EL (cell line): ENCODE data around the gene CACNA1S.

ENCODE experiments used
- DNase-seq: peaks from one replicate; pipeline ENCODE4 v3.0.0-alpha.2; 2016

CACNA1S gene

DNA sequence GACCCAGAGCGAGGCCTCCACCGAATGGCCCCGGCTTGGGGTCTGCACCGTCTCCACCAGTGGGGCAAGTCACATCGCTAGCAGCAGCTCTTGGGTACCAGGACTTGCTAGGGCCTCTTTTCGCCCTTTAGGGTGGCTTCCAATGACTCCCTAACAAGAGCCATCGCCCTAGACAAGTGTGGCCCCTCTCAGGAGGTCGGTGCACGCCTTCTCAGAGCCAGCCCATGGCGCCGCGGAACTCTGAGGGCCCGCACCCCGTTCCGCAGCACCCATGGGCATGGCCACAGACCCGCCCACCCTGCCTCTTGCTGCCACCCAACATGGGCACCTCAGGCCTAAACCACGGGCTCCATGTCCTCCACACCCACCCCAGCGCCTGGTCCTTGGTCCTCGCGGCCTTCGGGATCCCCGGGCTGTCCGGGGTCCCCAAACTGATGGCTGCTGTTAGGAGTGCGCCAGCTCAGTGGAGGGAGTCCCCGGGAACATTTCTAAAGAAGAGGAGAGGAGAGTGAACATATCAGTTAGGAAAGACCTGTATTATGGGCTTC lies 3.2 kb upstream of the CACNA1S start:
- DNase-seq, result no peak

GRCh38 chr1:201114245-201115131 lies 2.3 kb upstream of the CACNA1S start:
- DNase-seq, result peak; percentile 94

DNA sequence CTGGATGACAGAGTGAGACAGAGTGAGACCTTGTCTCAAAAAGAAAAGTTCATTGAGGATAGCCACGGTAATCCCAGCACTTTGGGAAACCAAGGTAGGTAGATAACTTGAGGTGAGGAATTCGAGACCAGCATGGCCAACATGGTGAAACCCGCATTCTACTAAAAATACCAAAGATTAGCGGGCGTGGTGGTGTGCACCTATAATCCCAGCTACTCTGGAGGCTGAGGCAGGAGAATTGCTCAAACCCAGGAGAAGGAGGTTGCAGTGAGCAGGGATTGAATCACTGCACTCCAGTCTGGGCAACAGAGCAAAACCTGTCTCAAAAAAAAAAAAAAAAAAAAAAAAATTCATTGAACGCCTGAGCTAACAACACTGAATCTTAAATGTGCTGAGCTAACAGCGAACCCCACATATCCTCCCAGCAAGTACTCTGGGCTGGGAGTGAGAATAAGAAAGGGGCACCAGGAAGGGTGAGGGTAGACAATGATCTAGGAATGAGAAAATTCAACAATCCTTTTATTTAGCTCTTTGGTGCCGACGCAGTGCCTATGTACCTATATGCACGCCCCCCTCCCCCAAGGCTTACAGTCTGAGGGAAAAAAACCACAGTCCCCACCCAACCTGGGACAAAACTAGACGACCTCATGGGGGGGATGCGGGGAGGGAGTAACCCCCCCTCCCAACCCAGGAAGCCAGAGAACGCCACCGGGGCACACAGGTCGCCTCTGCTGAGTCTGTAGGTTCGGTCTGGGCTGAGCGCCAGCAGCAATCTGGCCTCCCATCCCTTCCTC lies 1.4 kb upstream of the CACNA1S start:
- no peak for DNase-seq

DNA sequence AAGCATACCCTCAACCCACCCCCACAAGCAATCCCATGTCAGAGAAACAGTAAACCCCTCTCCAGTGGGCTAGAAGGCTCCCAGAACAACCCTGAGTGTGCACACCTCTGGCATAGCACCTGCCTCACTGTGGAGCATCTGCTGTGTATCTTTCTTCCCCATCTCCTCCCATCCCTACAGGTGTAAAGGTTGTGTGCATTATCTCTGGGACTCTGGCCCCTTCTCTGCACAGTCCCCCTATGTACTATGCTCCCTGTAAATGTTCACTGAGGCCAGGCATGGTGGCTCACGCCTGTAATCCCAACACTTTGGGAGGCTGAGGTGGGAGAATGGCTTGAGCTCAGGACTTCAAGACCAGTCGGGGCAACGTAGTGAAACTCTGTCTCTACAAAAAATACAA lies 700 bp upstream of the CACNA1S start:
- no peak for DNase-seq

DNA sequence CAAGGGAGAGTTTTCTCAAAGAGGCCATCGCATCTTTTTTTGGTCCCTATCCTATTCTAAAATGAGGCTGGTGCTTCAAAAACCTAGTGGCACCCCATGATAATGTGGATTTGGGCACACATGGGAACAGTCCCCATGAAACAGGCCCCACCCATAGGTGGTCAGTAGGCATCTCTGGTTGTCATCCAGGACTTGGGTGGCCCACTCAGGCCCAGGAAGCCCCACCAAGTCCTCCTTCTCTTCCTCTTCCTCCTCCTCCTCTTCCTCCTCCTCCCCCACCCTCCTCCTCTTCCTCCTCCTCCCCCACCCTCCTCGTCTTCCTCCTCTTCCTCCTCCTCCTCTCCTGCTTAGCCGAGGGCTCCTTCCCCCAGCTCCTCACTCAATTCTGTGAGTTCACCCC lies 554 bp downstream of the CACNA1S start:
- DNase-seq, result no peak

DNA sequence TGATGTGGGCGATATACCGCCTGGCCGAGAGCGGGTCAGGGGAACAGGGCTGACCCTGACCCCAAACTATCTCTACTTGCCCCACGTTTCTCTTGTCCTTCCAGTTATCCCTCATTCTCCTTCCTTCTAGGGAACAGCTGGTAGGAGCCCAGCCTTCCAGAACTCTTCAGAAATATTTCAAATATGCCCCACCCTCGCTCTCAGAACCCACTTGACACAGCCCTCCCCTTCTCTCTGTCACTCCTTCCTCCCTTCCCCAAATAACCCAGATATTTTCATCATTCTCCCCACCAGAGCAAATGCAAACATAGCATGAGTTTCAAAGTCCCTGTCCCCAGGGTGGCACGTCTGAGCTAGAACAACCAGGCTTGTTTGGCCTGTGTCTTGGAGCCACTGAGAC lies 1.1 kb downstream of the CACNA1S start:
- no peak for DNase-seq

- no peak for DNase-seq
These were observed 1.6 kb downstream of the CACNA1S start for GRCh38 chr1:201110616-201111015.

- DNase-seq, result no peak
These were observed 2.1 kb downstream of the CACNA1S start for GRCh38 chr1:201110138-201110537.

GRCh38 chr1:201109651-201110050 lies 2.6 kb downstream of the CACNA1S start:
- no peak for DNase-seq

- DNase-seq, result no peak
These were observed 3.6 kb downstream of the CACNA1S start for GRCh38 chr1:201108614-201109013.

GRCh38 chr1:201105688-201106087 lies 6.5 kb downstream of the CACNA1S start:
- no peak for DNase-seq

GRCh38 chr1:201104141-201104540 lies 8.1 kb downstream of the CACNA1S start:
- DNase-seq, result no peak

DNA sequence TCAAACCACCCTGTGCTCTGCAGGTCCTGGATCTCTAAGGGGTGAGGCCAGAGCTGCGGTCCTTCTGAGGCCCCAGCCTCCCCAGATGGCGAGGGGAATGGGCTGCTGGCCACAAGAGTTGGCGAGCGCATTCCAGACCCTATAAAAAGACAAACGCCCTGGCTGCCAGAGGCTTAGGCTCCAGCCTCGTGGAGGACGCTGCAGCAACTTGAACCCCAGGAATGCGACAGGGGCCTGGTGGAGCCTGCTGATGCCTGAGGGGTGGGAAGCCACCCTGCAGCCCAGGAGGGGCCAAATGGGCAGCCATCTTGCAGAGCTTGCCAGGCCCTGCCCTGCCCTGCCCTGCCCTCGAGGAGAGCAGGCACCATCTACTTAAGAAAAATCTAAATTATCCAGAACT lies 8.6 kb downstream of the CACNA1S start:
- DNase-seq, result no peak

DNA sequence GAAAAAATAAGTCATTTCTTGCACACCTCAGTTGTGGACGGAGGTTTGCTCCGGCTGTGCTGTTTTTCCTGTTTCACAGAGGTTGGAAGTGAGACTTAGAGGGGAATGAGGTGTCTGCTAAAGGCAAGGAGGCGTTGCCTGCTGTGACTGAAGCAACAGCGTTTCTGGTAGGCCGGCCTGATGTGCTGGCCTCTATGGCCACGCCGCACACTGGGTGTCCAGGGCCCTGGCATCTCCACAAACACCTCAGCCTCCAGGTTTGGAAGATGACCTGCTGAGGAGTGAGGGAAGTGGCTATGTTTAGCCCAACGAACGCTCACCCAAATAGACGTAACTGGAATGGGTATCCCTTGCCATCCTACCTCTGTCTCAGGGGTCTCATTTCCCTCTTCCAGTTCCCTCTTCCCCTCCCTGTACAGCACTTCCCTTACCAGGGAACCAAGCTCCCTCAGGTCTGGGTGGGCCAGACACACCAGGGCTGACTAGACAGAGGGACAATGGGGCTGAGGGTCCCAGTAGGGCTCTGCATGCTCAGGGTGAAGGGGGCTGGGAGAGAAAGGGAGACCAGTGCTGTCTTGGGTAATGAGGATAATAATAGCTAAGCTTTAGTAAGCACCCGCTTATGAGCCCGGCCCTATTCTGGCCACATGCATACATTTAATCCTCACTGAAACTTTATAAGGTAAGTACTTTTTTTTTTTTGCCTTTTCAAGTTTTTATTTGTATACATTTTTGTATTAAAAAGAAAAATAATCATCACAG lies 11.9 kb downstream of the CACNA1S start:
- DNase-seq, result no peak

DNA sequence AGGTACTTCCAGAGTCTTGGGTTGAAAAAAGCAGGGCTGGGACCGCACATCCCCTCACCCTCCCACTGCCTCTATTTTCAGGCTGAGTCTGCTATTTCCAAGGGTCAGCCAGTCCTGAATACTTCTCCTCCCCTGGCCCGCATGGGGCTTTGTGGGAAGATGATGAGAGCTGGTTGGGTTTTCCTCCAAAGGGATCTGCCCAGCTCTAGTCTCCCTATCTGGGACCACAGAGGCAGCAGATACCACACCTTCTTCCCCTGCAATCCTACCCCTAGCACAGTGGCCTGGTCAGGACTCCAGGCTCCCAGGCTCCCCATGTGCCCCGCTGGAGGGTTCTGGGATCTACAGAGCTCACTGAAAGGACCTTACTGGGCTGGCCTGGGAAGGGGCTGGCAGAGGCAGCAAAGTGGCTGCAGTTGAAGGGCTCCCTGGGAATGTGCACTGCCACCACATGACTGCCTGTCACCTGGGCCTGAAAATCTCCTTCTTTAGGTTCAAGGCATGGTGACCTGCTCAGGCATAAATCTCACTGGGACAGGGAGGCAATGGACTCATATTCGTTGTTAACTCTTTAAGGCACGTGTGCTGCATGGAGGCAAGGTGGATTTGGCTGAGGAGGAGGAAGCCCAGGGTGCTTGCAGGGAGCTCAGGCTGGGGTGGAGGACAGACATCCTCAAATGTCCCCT lies 13.1 kb downstream of the CACNA1S start:
- no peak for DNase-seq

DNA sequence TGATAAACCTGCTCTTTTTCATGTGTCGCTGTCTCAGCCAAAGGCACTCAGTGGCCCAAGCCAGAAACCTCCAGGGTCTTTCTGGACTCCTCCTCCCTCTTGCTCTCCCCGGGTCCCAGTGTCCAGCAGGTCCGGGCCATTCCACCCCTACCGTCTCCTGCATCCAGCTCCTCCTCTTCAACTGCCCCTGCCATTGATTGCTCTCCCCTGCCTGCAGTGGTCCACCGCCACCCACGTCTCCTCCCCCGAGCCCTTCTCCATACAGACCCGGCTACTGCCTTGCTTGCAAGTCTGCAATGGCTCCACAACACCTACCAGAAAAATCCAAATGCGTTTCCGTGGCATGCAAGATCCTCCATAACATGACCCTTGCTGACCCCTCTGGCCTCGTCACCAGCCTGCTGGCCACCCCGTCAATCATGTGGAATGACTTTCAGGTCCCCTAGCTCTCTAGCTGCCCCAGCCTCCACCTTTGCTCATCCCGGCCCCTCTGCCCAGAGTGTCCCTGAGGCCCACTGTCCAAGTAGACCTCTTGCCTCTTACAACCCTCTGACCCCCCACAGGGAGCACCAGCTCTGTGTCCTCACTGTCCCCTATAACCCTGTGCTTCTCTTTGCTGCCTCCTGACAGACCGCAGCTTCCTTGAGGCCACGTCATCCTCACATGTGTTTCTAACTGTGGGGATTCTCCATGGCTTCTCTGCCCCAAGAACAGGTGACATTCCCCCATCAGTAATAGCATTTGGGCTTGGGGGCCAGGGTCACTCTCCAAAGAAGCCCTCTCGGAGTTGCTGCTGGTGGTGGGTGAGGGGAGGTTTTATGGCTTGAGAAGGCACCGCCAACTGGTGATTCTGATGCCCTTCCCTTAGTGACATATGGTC lies 15.0 kb downstream of the CACNA1S start:
- DNase-seq, result no peak

DNA sequence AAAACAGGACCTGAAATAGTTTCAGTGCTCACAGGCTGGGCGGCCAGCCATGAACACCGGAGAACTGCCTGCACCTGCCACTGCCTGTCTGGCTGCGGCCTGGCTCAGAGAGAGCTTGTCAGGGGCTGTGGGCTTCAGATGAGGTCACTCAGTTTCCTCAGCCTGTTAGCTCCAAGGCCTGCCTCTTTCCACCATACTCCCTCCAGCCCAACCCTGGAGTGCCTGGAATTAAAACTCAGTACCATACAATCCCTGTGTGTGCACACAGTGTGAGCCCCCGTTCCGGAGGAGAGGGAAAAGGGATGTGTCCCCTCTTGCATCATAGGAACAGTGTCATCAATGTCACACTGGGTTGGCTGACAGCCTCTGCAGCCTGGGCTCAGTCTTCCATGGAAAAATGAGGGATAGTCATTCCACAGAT lies 16.2 kb downstream of the CACNA1S start:
- DNase-seq, result no peak

DNA sequence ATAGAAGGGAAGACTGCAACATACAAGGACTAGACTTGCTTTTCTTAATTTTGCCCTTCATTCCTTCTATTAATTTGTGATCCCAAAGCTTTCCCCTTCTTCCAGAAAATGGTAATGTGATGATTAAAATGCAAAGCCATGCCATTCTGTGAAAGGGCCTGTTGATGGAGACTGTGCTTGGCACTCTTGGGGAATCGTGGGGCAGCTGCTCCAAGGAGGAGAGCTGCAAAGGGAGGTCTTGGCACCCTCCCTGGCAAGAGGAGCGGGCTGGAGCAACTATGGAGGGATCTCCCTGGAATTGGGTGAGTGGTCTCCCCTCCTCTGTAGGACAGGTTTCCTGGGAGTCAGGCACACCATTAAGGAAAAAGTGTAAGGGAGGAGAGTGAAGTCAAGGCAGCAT lies 16.6 kb downstream of the CACNA1S start:
- DNase-seq, result no peak

DNA sequence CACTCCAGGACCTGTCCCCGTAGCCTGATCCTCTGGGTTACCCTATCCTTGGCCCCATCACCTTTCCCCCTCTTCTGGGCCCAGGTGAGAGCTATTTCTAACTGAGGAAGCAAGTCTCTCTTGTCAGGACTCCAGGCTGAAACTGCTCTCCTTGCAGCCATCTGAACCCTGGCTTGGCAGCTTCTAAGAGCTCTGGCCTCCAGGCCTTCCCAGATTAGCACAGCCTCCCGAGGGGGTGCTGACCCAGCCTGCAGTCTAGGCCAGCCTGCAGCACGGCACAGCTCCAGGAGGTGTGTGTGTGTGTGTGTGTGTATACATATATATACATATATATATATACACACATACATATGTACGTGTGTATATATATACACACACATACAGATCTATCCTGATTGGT lies 17.4 kb downstream of the CACNA1S start:
- no peak for DNase-seq

DNA sequence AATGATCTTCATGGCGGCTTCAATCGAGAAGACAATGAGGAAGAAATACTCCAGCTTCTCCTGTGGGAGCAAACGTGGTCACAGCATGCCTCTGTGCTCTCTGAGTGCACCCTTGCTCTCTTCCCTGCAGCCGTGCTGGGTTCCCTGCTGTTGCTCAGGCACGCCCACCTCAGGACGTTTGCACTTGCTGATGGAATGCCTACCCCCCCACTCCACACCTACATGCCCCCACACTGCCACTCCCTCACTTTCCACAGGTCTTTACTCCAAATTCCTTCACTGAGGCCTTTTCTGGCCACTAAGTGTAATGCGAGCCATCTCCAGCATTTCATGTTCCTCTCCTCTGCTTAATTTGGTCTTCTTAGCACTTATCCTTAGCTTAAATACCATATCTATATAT lies 18.3 kb downstream of the CACNA1S start:
- DNase-seq, result no peak

DNA sequence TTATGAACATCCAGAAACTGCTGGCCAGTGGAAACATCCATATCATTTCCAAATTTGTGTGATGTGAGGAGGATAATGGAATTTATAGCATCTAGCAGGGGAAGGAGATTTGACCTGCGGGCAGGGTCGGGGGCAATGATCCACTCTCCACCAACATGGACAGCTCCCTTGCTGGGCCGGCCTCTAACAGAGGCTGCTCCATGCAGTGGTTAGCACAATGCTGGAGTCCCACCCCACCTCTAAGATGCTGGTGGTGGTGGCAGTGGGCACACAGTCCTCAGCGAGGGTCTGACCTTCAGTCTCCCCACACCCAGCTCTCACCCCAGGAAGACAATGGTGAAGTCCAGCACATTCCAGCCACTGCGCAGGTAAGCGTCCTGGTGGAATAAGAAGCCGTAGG lies 18.7 kb downstream of the CACNA1S start:
- DNase-seq, result no peak
